Prostate gland (tissue), 2 donors: ENCODE measurements around the gene ATP13A1. TPM values are rescaled to one million over a fixed set of nuclear protein-coding genes. Genes with fewer than 3 reads are reported as not detected.

Source experiments
- DNase-seq: peaks from one replicate; pipeline ENCODE4 v3.0.0-alpha.2; 2019; ENCODE audit warnings: low spot score
- H3K27ac ChIP-seq, 2 donors: fragments of 200-600 bp; sonication (generic); 2 replicates each; pipeline ENCODE4 v1.5.1; 2017 to 2019
- H3K27me3 ChIP-seq: fragments of 200-600 bp; sonication (generic); replicated peaks from 2 replicates; pipeline ENCODE4 v1.5.1; 2019; ENCODE audit not compliant: insufficient read depth
- H3K36me3 ChIP-seq, 2 donors: fragments of 200-600 bp; sonication (generic); 1 replicate in 1 of 2; 2 replicates in 1 of 2; pipeline versions ENCODE4 v1.5.1 to v1.8.1; 2017 to 2019
- H3K4me1 ChIP-seq: fragments of 200-600 bp; sonication (generic); replicated peaks from 2 replicates; pipeline ENCODE4 v1.5.1; 2019
- H3K4me3 ChIP-seq, 2 donors: fragments of 200-600 bp; sonication (generic); 2 replicates each; pipeline ENCODE4 v1.5.1; 2017 to 2019
- H3K9me3 ChIP-seq: fragments of 200-600 bp; sonication (generic); 2 replicates; pipeline ENCODE4 v1.5.1; 2017
- CTCF ChIP-seq, 4 experiments: fragments of 200-600 bp in 2 of 4; fragments of 450-650 bp in 2 of 4; sonication (generic) in 2 of 4; IDR thresholded peaks; 1 replicate in 3 of 4; 2 replicates in 1 of 4; pipeline ENCODE4 v1.5.1; 2016 to 2019; ENCODE audit warnings: antibody characterized with exemption in 4 of 4, mild to moderate bottlenecking in 2 of 4, moderate library complexity in 2 of 4
- POLR2A ChIP-seq: fragments of 450-650 bp; IDR thresholded peaks from one replicate; pipeline ENCODE4 v1.6.1; 2016; ENCODE audit warnings: antibody characterized with exemption, mild to moderate bottlenecking
- POLR2AphosphoS5 ChIP-seq: sonication (generic); formaldehyde crosslinking; IDR thresholded peaks from one replicate; pipeline ENCODE4 v1.6.1; 2017; ENCODE audit warnings: antibody characterized with exemption
- WGBS: methylation state at CpG from one replicate; pipeline ENCODE4 v1.1.5; 2018; 5-methylcytosine and 5-hydroxymethylcytosine counted together
- intact Hi-C: fragments of 100-400 bp; cut with DNase I; formaldehyde crosslinking; loops from one replicate; pipeline ENCODE4 v1.14.2; 2022
- total RNA-seq, 2 donors: library from RNA; depleted of rRNA; stranded (reverse); fragments of >200 nt; gene quantifications; one replicate each; pipeline ENCODE4 v1.1.0, GENCODE V29; 2016

ATP13A1 gene
- total RNA-seq, 2 donors from 2014 or later: 227 to 315 TPM

DNA sequence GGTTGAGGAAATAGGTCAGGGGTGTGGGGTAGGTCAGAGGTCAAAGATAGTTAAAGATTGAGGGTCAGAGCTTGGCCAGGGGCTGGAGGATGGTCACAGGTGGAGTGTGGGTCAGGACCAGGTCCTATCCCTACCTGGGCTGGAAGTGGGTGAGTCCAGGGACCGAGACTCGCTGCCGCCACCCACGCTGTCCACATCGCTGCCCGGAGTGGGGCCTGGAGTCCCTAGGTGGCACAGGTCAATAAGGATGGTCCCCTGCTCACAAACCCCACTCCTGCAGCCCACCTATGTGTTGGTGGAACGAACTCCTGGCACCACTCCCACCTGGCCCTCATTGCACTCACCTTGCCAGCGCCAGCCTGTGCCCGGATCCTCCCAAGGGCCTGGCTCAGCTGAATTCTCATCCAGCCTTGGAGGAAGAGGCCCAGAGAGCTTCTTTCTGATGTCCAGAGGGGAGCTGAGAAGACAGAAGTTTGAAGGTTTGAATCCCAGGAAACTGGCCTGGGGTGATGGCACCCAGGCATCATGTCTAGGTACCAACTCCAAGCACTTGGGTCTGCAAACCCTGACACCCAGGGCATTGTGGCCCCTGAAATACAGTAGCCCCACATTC, 26.8 kb downstream of the ATP13A1 start:
- intact Hi-C loops: no loop called here
- Histone ChIP-seq H3K4me3 (no peak overlapping the region), H3K36me3 (no peaks in the 10 kb centered on the region), H3K27me3 (no peaks in the 10 kb centered on the region), H3K27ac (no peak overlapping the region), H3K4me1 (no peaks in the 10 kb centered on the region), H3K9me3 (no peaks in the 10 kb centered on the region)
- TF ChIP-seq CTCF (IDR thresholded peaks at IDR 0.05) (no peak), POLR2AphosphoS5 (no peak), POLR2A (no peak)
- 92% methylated on average over 9 of the region's 9 CpGs for WGBS
- no peak for DNase-seq

- TF ChIP-seq POLR2AphosphoS5: no peak
- no peak for TF ChIP-seq POLR2A
- no peak for TF ChIP-seq CTCF (IDR thresholded peaks at IDR 0.05)
- H3K9me3 ChIP-seq: no peaks in the 10 kb centered on the region
- no peaks in the 10 kb centered on the region for H3K4me1 ChIP-seq
- WGBS: 89% methylated on average over 14 of the region's 14 CpGs
- H3K27ac ChIP-seq: no peak overlapping the region
- no peak overlapping the region for H3K4me3 ChIP-seq
- intact Hi-C loops: no loop called here
- no peak for DNase-seq
- H3K36me3 ChIP-seq: no peaks in the 10 kb centered on the region
- no peaks in the 10 kb centered on the region for H3K27me3 ChIP-seq
These were observed 28.2 kb downstream of the ATP13A1 start for GRCh38 chr19:19635313-19635702.

DNA sequence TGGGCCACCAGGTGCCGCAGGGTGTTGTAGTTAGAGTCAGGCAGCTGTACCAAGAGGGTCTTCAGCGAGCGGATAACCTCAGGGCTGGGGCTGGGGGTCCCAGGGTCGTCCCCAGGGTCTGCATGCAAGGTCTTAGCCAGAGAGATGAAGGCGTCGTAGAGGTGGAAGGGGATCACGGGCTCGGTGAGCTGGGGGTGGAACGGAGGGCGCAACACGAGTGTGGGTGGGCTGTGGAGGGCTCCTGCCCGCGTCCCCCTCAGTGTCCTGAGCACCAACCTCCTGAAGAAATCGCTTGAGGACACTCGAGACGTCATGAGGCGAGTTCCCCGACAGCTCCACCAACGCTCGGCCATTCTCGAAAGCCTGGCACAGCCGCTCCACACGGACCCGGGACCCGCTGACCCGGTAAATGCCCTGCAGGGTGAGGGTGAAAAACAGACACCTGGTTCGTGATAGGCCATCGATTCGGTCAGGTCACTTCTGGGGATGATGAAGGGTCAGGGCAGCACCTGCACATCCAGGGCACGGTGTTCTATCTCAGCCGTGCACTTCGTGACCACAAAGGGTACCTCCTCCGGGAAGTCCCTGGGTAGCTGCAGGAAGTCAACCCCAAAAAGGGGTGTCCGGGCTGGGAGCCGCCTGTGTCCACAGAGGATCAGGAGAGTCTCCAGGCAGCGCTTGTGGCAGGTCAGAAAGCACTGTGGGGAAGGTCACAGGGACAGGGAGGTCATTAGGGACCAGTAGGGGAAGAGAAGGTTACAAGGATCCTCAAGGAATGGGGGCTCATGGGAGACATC, 28.8 kb downstream of the ATP13A1 start:
- intact Hi-C loops: no loop called here
- DNase-seq: no peak
- no peaks in the 10 kb centered on the region for H3K9me3 ChIP-seq
- H3K27me3 ChIP-seq: no peaks in the 10 kb centered on the region
- no peak overlapping the region for H3K27ac ChIP-seq
- WGBS: 95% methylated on average over 30 of the region's 36 CpGs
- no peaks in the 10 kb centered on the region for H3K36me3 ChIP-seq
- no peak overlapping the region for H3K4me3 ChIP-seq
- no peaks in the 10 kb centered on the region for H3K4me1 ChIP-seq
- no peak for TF ChIP-seq CTCF (IDR thresholded peaks at IDR 0.05)
- no peak for TF ChIP-seq POLR2A
- TF ChIP-seq POLR2AphosphoS5: no peak

- H3K27ac ChIP-seq: no peak overlapping the region
- no peak overlapping the region for H3K4me3 ChIP-seq
- no peak for TF ChIP-seq POLR2A
- TF ChIP-seq CTCF (IDR thresholded peaks at IDR 0.05): no peak
- TF ChIP-seq POLR2AphosphoS5: no peak
- intact Hi-C loops: no loop called here
- DNase-seq: no peak
- no peaks in the 10 kb centered on the region for H3K9me3 ChIP-seq
- no peaks in the 10 kb centered on the region for H3K36me3 ChIP-seq
- H3K27me3 ChIP-seq: no peaks in the 10 kb centered on the region
- no peaks in the 10 kb centered on the region for H3K4me1 ChIP-seq
- WGBS: 94% methylated on average over 19 of the region's 22 CpGs
These were observed 29.6 kb downstream of the ATP13A1 start for GRCh38 chr19:19633711-19634515.
